Right renal cortex interstitium (tissue), 3 donors: ENCODE results near the gene TCFL5. TPM values are rescaled to one million over a fixed set of nuclear protein-coding genes. Genes with fewer than 3 reads are reported as not detected.

Source experiments
- DNase-seq, 3 donors: peaks; one replicate each; pipeline ENCODE4 v3.0.0-alpha.2; 2013; ENCODE audit warnings: low read depth in 3 of 3, low spot score in 2 of 3
- polyA plus RNA-seq, 3 donors: library from polyadenylated mRNA; unstranded; fragments of 120-200 nt; gene quantifications; one replicate each; pipeline ENCODE4 v1.2.1, GENCODE V29; 2013; ENCODE audit not compliant: insufficient read length in 3 of 3

Gene TCFL5
- polyA plus RNA-seq, 3 donors = 12.5 to 13.0 (median 12.5) TPM

GRCh38 chr20:62897666-62898065 lies 36.0 kb upstream of the TCFL5 start:
- no peak for DNase-seq

- DNase-seq = no peak
Measured at GRCh38 chr20:62896526-62896925, 34.9 kb upstream of the TCFL5 start.

- DNase-seq = no peak
Measured at GRCh38 chr20:62895539-62895938, 33.9 kb upstream of the TCFL5 start.

GRCh38 chr20:62894261-62894660 lies 32.6 kb upstream of the TCFL5 start:
- DNase-seq = no peak

- DNase-seq = no peak
Measured at GRCh38 chr20:62893700-62894099, 32.1 kb upstream of the TCFL5 start.

- DNase-seq = no peak
Measured at GRCh38 chr20:62892348-62893304, 31.0 kb upstream of the TCFL5 start.

- DNase-seq = no peak
Measured at GRCh38 chr20:62891111-62891510, 29.5 kb upstream of the TCFL5 start.

- no peak for DNase-seq
Measured at GRCh38 chr20:62890444-62890843, 28.8 kb upstream of the TCFL5 start.

GRCh38 chr20:62889871-62890270 lies 28.2 kb upstream of the TCFL5 start:
- DNase-seq = no peak

GRCh38 chr20:62889411-62889810 lies 27.8 kb upstream of the TCFL5 start:
- no peak for DNase-seq

GRCh38 chr20:62888910-62889309 lies 27.3 kb upstream of the TCFL5 start:
- no peak for DNase-seq

GRCh38 chr20:62888406-62888805 lies 26.8 kb upstream of the TCFL5 start:
- DNase-seq = no peak

- no peak for DNase-seq
Measured at GRCh38 chr20:62887860-62888239, 26.2 kb upstream of the TCFL5 start.

GRCh38 chr20:62887152-62887859 lies 25.7 kb upstream of the TCFL5 start:
- no peak for DNase-seq

- DNase-seq = no peak
Measured at GRCh38 chr20:62886709-62887058, 25.1 kb upstream of the TCFL5 start.

GRCh38 chr20:62885896-62886708 lies 24.5 kb upstream of the TCFL5 start:
- DNase-seq = no peak

GRCh38 chr20:62885046-62885895 lies 23.6 kb upstream of the TCFL5 start:
- no peak for DNase-seq

GRCh38 chr20:62884556-62884955 lies 22.9 kb upstream of the TCFL5 start:
- no peak for DNase-seq

- no peak for DNase-seq
Measured at GRCh38 chr20:62882426-62882825, 20.8 kb upstream of the TCFL5 start.

GRCh38 chr20:62881662-62882395 lies 20.2 kb upstream of the TCFL5 start:
- no peak for DNase-seq
